Measurements from ENCODE around the gene EIPR1.

The EIPR1 gene

GRCh38 chr2:3324404-3325281, 53.0 kb downstream of the EIPR1 start:
- no peak for ATAC-seq (ENCODE audit: low read depth)
- Histone ChIP-seq H3K9me3 (ENCODE audit: severe bottlenecking) (no peaks in the 10 kb centered on the region), H3K36me3 (ENCODE audit: low read depth) (no peaks in the 10 kb centered on the region), H3K27me3 (ENCODE audit: insufficient read depth, poor library complexity, severe bottlenecking) (no peaks in the 10 kb centered on the region), H3K4me3 (ENCODE audit: severe bottlenecking) (no peak overlapping the region), H3K27ac (ENCODE audit: poor library complexity, severe bottlenecking) (no peak overlapping the region), H3K4me1 (ENCODE audit: insufficient read depth, poor library complexity, severe bottlenecking) (no peaks in the 10 kb centered on the region)
- no peak for DNase-seq (ENCODE audit: low spot score)
- no peak for TF ChIP-seq CTCF (IDR thresholded peaks at IDR 0.05; ENCODE audit: poor library complexity, severe bottlenecking)

- H3K9me3 ChIP-seq (ENCODE audit: severe bottlenecking): no peaks in the 10 kb centered on the region
- TF ChIP-seq CTCF (IDR thresholded peaks at IDR 0.05; ENCODE audit: poor library complexity, severe bottlenecking): no peak
- H3K27ac ChIP-seq (ENCODE audit: poor library complexity, severe bottlenecking): no peak overlapping the region
- no peaks in the 10 kb centered on the region for H3K27me3 ChIP-seq (ENCODE audit: insufficient read depth, poor library complexity, severe bottlenecking)
- H3K4me3 ChIP-seq (ENCODE audit: severe bottlenecking): no peak overlapping the region
- no peaks in the 10 kb centered on the region for H3K4me1 ChIP-seq (ENCODE audit: insufficient read depth, poor library complexity, severe bottlenecking)
- ATAC-seq (ENCODE audit: low read depth): no peak
- DNase-seq (ENCODE audit: low spot score): no peak
- no peaks in the 10 kb centered on the region for H3K36me3 ChIP-seq (ENCODE audit: low read depth)
Observed at GRCh38 chr2:3324036-3324386, 53.6 kb downstream of the EIPR1 start.

- ATAC-seq (ENCODE audit: low read depth) (no peak), DNase-seq (ENCODE audit: low spot score) (no peak)
- H3K4me1 ChIP-seq (ENCODE audit: insufficient read depth, poor library complexity, severe bottlenecking): no peaks in the 10 kb centered on the region
- H3K4me3 ChIP-seq (ENCODE audit: severe bottlenecking): no peak overlapping the region
- no peaks in the 10 kb centered on the region for H3K27me3 ChIP-seq (ENCODE audit: insufficient read depth, poor library complexity, severe bottlenecking)
- no peaks in the 10 kb centered on the region for H3K36me3 ChIP-seq (ENCODE audit: low read depth)
- no peaks in the 10 kb centered on the region for H3K9me3 ChIP-seq (ENCODE audit: severe bottlenecking)
- H3K27ac ChIP-seq (ENCODE audit: poor library complexity, severe bottlenecking): no peak overlapping the region
- TF ChIP-seq CTCF (IDR thresholded peaks at IDR 0.05; ENCODE audit: poor library complexity, severe bottlenecking): no peak
Observed at GRCh38 chr2:3323360-3324035, 54.1 kb downstream of the EIPR1 start.

- Histone ChIP-seq H3K9me3 (ENCODE audit: severe bottlenecking) (no peaks in the 10 kb centered on the region), H3K27me3 (ENCODE audit: insufficient read depth, poor library complexity, severe bottlenecking) (no peaks in the 10 kb centered on the region), H3K36me3 (ENCODE audit: low read depth) (no peaks in the 10 kb centered on the region), H3K4me1 (ENCODE audit: insufficient read depth, poor library complexity, severe bottlenecking) (no peaks in the 10 kb centered on the region), H3K27ac (ENCODE audit: poor library complexity, severe bottlenecking) (no peak overlapping the region), H3K4me3 (ENCODE audit: severe bottlenecking) (no peak overlapping the region)
- ATAC-seq (ENCODE audit: low read depth) (no peak), DNase-seq (ENCODE audit: low spot score) (no peak)
- TF ChIP-seq CTCF (IDR thresholded peaks at IDR 0.05; ENCODE audit: poor library complexity, severe bottlenecking): no peak
Observed at GRCh38 chr2:3322311-3322970, 55.2 kb downstream of the EIPR1 start.

Data from RWPE2 (cell line).